ENCODE data around the gene MICAL2.

Gene MICAL2

GRCh38 chr11:12103411-12104225, 6.8 kb upstream of the MICAL2 start:
- no peak overlapping the region for H3K4me3 ChIP-seq (ENCODE audit: low read depth, low read length)
- no peak for DNase-seq (ENCODE audit: low read depth, low spot score)
- in situ Hi-C loops (cut with HindIII; ENCODE audit: low sequenced_read_pairs), result no loop called here
- TF ChIP-seq, protein P1, sequence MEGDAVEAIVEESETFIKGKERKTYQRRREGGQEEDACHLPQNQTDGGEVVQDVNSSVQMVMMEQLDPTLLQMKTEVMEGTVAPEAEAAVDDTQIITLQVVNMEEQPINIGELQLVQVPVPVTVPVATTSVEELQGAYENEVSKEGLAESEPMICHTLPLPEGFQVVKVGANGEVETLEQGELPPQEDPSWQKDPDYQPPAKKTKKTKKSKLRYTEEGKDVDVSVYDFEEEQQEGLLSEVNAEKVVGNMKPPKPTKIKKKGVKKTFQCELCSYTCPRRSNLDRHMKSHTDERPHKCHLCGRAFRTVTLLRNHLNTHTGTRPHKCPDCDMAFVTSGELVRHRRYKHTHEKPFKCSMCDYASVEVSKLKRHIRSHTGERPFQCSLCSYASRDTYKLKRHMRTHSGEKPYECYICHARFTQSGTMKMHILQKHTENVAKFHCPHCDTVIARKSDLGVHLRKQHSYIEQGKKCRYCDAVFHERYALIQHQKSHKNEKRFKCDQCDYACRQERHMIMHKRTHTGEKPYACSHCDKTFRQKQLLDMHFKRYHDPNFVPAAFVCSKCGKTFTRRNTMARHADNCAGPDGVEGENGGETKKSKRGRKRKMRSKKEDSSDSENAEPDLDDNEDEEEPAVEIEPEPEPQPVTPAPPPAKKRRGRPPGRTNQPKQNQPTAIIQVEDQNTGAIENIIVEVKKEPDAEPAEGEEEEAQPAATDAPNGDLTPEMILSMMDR (IDR thresholded peaks at IDR 0.05; ENCODE audit: low read depth, low read length), result no peak

DNA sequence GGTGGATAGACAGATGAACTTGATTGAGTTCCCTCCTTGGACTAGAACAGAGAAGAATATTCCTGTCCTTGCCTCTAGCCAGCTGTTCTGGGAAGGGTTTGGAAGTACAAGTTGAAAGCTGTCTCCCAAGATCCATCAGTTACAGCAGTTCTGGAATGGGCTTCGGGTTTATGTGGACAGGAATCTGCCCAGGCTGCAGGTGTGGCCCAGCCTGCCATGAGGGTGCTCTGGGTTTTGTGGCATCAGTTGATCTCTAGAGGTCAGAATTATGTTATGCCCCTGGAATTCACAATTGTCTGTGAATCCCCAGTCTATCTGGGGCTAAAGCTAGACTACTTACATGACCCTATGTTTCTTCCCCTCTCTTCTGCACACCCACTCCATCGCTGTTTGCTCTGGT, 4.9 kb upstream of the MICAL2 start:
- no peak overlapping the region for H3K4me3 ChIP-seq (ENCODE audit: low read depth, low read length)
- TF ChIP-seq, protein P1 (IDR thresholded peaks at IDR 0.05; ENCODE audit: low read depth, low read length), result no peak
- in situ Hi-C loops (cut with HindIII; ENCODE audit: low sequenced_read_pairs), result no loop called here
- DNase-seq (ENCODE audit: low read depth, low spot score), result no peak

GRCh38 chr11:12106101-12106500, 4.3 kb upstream of the MICAL2 start:
- no peak for DNase-seq (ENCODE audit: low read depth, low spot score)
- TF ChIP-seq, protein P1 (IDR thresholded peaks at IDR 0.05; ENCODE audit: low read depth, low read length), result no peak
- H3K4me3 ChIP-seq (ENCODE audit: low read depth, low read length), result no peak overlapping the region
- in situ Hi-C loops (cut with HindIII; ENCODE audit: low sequenced_read_pairs), result no loop called here

GRCh38 chr11:12106501-12106900, 3.9 kb upstream of the MICAL2 start:
- in situ Hi-C loops (cut with HindIII; ENCODE audit: low sequenced_read_pairs), result no loop called here
- TF ChIP-seq, protein P1 (IDR thresholded peaks at IDR 0.05; ENCODE audit: low read depth, low read length), result no peak
- H3K4me3 ChIP-seq (ENCODE audit: low read depth, low read length), result no peak overlapping the region
- no peak for DNase-seq (ENCODE audit: low read depth, low spot score)

DNA sequence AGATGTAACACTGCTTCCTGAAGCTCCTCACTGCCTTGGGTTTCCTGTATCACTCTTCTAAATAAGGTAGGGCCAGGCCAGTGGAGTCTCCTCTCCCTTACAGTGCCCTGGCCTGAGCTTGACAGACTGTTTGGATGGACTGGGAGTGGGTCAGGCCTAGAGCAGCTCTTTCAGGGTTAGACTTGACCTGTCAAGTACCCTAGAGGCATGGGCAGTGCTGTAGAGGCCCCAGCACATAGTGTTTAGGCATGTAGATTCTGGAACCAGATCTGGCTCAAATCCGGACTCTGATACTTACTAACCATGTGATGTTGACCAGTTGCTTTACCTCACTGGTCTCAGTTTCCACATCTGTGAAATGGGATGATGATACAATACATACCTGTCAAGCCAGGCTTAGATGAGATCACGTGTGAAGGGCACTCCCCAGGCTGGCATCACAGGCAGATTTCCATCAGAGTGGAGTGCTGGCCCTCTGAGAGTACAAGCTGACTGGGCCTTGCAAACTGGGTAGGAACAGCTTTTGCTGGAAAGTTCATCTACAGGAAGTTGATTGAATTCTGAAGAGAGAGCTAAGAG, 1.4 kb upstream of the MICAL2 start:
- in situ Hi-C loops (cut with HindIII; ENCODE audit: low sequenced_read_pairs), result no loop called here
- H3K4me3 ChIP-seq (ENCODE audit: low read depth, low read length), result no peak overlapping the region
- TF ChIP-seq, protein P1 (IDR thresholded peaks at IDR 0.05; ENCODE audit: low read depth, low read length), result no peak
- DNase-seq (ENCODE audit: low read depth, low spot score), result no peak

DNA sequence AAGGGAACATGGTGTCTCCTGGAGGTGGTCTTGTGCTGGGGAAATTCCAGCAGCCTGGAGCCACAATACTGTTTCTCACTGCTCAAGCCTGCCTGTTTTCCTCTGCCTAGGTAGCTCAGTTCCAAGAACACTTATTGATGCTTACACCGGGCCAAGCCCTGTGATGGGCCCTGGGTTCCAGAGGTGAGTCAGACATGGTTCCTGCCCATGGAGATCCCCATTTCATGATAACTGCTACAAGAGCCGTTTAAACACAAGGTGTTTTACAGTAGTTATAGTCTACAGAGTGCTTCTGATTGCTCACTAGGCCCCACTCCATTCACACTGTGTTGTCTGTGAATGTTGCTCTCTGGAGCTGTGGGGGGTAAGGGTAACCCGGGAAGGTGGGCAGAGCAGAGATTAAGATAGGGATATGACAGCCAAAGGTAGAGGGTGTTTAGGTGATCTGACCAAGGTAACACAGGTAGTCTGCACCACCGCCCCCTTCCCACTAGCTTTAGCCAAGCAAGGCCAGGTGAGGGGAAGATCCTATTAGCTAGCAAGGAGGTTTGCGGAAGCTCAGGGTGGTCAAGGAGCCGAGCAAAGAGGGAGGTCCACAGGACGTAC, 696 bp upstream of the MICAL2 start:
- no peak for DNase-seq (ENCODE audit: low read depth, low spot score)

More for the DNA sequence above, 696 bp upstream of the MICAL2 start:
- H3K4me3 ChIP-seq (ENCODE audit: low read depth, low read length), result peak overlapping the region; percentile 43
- TF ChIP-seq, protein P1 (IDR thresholded peaks at IDR 0.05; ENCODE audit: low read depth, low read length), result no peak
- in situ Hi-C loops (cut with HindIII; ENCODE audit: low sequenced_read_pairs), result no loop called here
